WI38 (cell line): ENCODE measurements around the gene CFAP100.

Experiments used
- H3K4me3 ChIP-seq: 2 replicates; pipeline ENCODE4 v1.5.1; 2011; ENCODE audit warnings: low read depth, mild to moderate bottlenecking, control low read depth, low read length
- TF ChIP-seq, protein P1 (sequence below): IDR thresholded peaks from 2 replicates; pipeline ENCODE4 v1.5.1; 2012; ENCODE audit warnings: low read depth, mild to moderate bottlenecking, control low read depth, low read length

CFAP100 gene

DNA sequence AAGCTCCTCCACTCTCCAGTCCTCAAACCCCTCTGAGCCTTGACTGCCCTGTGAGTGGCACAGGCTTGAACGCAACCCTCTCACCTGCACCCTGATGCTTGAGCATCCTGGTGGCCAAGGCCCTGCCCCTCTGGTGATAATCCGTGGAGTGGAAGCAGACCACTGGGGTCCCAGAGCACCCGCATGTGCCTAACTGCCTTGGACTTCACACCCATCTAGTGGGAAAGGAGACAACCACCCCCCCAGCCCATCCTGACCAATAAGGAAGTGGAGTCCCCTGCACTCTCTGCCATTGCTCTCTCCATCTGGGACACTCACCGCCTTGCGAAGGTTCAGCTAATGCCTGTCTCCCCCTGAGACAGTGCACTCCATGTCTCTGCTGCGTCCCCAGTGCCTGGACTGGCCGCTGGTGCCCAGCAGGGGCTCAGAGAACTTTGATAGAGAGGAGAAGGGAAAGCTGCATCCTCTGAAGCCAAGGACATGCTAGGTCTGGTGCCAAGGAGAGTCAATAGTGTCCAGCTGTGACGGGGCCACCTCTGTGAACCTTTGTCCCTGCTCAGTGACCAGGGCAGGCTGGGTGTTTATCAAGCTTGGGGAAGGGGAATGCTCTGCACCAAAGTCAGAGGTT lies 40.9 kb upstream of the CFAP100 start:
- no peak overlapping the region for H3K4me3 ChIP-seq
- TF ChIP-seq, protein P1, sequence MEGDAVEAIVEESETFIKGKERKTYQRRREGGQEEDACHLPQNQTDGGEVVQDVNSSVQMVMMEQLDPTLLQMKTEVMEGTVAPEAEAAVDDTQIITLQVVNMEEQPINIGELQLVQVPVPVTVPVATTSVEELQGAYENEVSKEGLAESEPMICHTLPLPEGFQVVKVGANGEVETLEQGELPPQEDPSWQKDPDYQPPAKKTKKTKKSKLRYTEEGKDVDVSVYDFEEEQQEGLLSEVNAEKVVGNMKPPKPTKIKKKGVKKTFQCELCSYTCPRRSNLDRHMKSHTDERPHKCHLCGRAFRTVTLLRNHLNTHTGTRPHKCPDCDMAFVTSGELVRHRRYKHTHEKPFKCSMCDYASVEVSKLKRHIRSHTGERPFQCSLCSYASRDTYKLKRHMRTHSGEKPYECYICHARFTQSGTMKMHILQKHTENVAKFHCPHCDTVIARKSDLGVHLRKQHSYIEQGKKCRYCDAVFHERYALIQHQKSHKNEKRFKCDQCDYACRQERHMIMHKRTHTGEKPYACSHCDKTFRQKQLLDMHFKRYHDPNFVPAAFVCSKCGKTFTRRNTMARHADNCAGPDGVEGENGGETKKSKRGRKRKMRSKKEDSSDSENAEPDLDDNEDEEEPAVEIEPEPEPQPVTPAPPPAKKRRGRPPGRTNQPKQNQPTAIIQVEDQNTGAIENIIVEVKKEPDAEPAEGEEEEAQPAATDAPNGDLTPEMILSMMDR, result no peak

DNA sequence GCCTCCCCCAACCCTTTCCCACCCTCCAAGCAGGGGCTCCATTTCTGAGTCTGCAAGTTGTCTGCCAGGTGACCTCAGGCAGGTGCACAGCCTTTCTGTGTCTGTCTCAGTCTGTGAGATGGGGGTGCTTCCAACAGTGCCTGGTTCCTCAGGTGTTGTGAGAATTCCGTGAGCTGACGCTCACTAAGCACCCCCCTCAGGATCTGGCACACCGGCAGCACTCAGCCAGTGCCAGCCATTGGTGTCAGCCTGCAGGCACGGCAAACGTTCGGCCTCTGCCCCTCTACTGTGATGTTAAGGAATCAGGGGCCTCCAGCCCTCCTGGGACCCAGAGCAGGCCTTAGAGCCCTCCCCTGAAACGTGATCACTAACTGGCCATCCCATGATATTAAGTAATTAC lies 39.9 kb upstream of the CFAP100 start:
- TF ChIP-seq, protein P1, result no peak
- no peak overlapping the region for H3K4me3 ChIP-seq

DNA sequence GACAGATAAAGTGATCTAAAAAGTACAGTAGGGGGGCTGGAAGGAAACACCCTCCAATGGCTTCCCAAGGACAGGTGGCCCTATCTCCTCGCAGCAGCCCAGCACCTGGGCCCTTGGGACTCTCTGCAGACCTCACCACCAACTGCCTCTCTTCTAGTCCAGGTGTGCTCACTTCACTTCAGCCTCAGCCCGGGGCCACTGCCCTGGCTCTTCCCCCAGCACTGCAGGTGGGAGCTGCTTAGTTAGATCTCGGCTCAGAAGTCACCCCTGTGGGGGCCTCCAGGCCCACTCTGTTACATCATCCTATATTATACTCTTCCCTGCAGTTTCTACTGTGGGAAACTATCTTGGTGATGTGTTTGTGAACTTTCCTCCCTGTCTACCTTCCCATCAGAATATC lies 39.5 kb upstream of the CFAP100 start:
- H3K4me3 ChIP-seq, result no peak overlapping the region

DNA sequence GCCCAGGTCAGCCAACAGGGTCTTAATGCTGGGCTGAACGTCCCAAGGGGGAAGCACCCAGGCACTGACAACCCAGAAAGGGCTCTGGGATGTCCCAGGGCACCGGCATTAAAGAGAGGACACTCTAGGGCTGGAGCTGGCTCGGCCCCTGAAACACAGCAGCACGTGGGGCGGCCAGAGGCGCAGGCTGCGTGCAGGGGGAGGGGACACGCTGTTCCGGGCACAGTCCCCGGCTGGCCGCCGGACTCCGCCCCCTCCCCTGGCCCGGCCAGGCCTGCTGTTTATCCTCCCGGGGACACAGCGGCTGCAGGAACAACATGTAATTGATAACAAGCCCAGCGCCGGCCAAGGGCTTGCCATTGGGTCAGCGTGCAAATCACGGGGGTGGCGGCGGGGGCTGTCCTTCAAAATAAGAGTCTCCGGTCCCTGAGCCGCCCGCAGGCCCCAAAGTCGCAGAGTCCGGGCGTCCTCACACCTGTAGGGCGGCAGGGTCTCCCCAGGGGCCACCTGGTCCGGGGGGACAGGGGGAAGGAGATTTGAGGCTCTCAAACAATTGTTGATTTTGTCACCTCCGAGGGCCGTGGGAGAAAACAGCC lies 38.8 kb upstream of the CFAP100 start:
- TF ChIP-seq, protein P1, result no peak
- peak overlapping the region; percentile 49 for H3K4me3 ChIP-seq

More for the DNA sequence above, 39.5 kb upstream of the CFAP100 start:
- TF ChIP-seq, protein P1, result no peak

DNA sequence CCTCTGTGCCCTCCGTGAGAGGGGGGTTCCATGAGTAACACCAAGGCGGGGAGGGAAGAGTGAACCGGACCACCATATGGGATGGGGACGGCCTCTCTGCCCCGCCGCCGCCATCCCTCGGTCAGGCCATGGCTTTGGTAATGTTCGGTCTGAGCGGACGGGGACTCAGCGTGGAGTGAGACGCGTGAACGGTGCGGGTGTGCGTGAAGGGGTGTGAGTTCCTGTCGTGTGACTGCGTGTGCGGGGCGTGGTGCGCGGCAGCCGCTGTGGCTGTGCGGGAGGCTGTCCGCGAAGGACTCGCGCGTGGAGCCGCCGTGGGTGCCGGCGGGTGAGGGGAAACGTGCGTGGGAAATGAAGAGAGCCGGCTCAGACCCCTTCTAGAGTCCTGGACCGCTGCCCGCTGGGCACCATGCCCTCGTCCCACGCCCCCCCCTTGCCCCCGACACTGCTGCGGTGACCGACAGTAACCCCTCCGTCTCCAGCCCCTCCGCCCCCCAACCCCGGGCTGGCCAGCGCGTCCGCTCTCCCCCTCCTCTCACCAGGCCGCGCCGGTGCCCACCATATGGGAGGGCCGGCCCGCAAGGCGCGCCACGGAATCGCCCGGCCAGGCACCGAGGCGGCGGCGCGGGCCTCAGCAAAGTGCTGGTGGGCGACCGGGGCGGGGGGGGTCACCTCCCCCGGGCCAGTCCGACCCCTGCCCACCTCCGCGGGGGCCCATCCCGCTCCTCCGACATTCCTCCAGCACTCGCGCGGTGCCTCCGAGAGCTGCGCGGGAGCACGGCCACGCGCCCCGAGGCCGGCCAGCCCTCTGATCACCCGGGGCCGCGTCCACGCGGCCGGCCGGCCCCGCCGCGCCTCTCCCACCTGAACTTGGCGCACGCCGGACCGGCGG lies 38.1 kb upstream of the CFAP100 start:
- H3K4me3 ChIP-seq, result peak overlapping the region; percentile 49
- TF ChIP-seq, protein P1, result no peak

DNA sequence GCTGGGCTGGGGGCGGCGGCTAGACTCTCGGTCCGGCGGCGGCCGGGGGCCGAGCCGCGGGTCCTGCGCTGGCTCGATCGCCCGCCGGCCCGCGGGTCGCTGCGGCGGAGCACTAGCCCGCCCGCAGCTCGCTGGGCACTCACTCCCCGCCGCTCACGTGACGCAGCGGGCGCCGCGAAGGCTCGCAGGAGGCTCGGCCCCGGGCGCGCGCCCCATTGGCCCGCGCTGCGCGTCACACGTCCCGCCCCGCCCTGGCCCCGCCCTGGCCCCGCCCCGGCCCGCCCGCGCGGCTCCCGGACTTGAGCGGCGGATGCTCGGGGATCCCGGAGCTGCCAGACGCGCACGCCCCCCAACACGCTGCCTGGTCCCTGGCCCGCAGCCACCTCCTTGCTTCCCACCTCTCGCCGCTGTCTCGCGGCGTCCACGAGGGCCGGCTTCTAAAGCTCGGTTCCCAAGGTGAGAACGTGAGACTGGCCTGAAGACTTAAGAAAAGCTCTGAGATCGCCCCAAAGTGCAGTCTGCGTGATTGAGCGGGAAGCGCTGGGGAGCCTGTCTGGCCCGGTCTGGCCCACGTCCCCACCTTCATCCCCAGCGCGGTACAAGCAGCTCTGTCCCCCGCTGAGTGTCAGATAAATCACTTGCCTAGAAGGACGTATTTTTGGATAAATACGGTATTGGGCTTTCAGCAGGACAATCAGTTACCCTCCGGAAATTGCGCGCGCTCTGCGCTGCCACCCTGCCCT lies 37.2 kb upstream of the CFAP100 start, which contains the start of gene KLF15:
Gene KLF15 (minus strand): TSS at position 114 of the 743 bp plus-strand sequence. CDS start 4,486 bp downstream, outside the sequence.
- H3K4me3 ChIP-seq, result peak within 1 kb of the TSS; percentile 59
- TF ChIP-seq, protein P1, result no peak
